Smooth muscle cell (in vitro differentiated cells): Measurements from ENCODE around the gene PASK. TPM values are rescaled to one million over a fixed set of nuclear protein-coding genes. Genes with fewer than 3 reads are reported as not detected.

Experiments used
- DNase-seq: peaks from one replicate; lab custom pipeline; 2025; ENCODE audit not compliant: unreplicated experiment; lab: John Stamatoyannopoulos, UW
- H2AFZ ChIP-seq: fragments of 200-600 bp; sonication (generic); 2 replicates; pipeline ENCODE4 v1.6.0; 2016; ENCODE audit warnings: antibody characterized with exemption, low read depth, mild to moderate bottlenecking
- H3F3A ChIP-seq: fragments of 200-600 bp; sonication (generic); 2 replicates; pipeline ENCODE4 v1.6.0; 2017; ENCODE audit warnings: antibody characterized with exemption, low read depth
- H3K27ac ChIP-seq: fragments of 200-600 bp; sonication (generic); 2 replicates; pipeline ENCODE4 v1.5.1; 2016; ENCODE audit warnings: low read depth, mild to moderate bottlenecking
- H3K27me3 ChIP-seq: fragments of 200-600 bp; sonication (generic); 2 replicates; pipeline ENCODE4 v1.6.1; 2016; ENCODE audit warnings: low read depth, mild to moderate bottlenecking
- H3K36me3 ChIP-seq: fragments of 200-600 bp; sonication (generic); 2 replicates; pipeline ENCODE4 v1.5.1; 2016; ENCODE audit warnings: low read depth
- H3K4me1 ChIP-seq: fragments of 200-600 bp; sonication (generic); 2 replicates; pipeline ENCODE4 v1.5.1; 2016; ENCODE audit warnings: low read depth
- H3K4me2 ChIP-seq: fragments of 200-600 bp; sonication (generic); 2 replicates; pipeline ENCODE4 v1.6.0; 2016; ENCODE audit warnings: mild to moderate bottlenecking
- H3K4me3 ChIP-seq: fragments of 200-600 bp; sonication (generic); 2 replicates; pipeline ENCODE4 v1.5.1; 2016; ENCODE audit warnings: mild to moderate bottlenecking
- H3K79me2 ChIP-seq: fragments of 200-600 bp; sonication (generic); 2 replicates; pipeline ENCODE4 v1.6.0; 2016; ENCODE audit warnings: low read depth, mild to moderate bottlenecking
- H3K9ac ChIP-seq: fragments of 200-600 bp; sonication (generic); 2 replicates; pipeline ENCODE4 v1.6.0; 2016; ENCODE audit warnings: low read depth
- H3K9me3 ChIP-seq: fragments of 200-600 bp; sonication (generic); replicated peaks from 2 replicates; pipeline ENCODE4 v1.5.1; 2016; ENCODE audit warnings: low read depth
- H4K20me1 ChIP-seq: fragments of 200-600 bp; sonication (generic); 2 replicates; pipeline ENCODE4 v1.6.0; 2016; ENCODE audit warnings: low read depth
- CTCF ChIP-seq: fragments of 200-600 bp; sonication (generic); IDR thresholded peaks from 2 replicates; pipeline ENCODE4 v1.5.1; 2017; ENCODE audit warnings: borderline replicate concordance, mild to moderate bottlenecking, antibody characterized with exemption; ENCODE audit not compliant: insufficient read depth, poor library complexity, severe bottlenecking
- WGBS: methylation state at CpG from one replicate; pipeline ENCODE4 v1.1.7; 2016; ENCODE audit warnings: low lambda C conversion rate; 5-methylcytosine and 5-hydroxymethylcytosine counted together
- polyA plus RNA-seq: library from polyadenylated mRNA; unstranded; fragments of >200 nt; fragmentation: Nextera tagmentation; extraction: Ambion mirVana; gene quantifications from 2 replicates; pipeline ENCODE4 v1.2.1, GENCODE V29; 2016
- total RNA-seq: library from RNA; depleted of rRNA; stranded (reverse); fragments of >200 nt; gene quantifications from 2 replicates; pipeline ENCODE4 v1.2.3, GENCODE V29; 2014

Gene PASK
- total and polyA plus RNA-seq, 2 experiments from 2014 or later: 2.6 TPM

GRCh38 chr2:241150660-241151530 is 1.6 kb upstream of the PASK start:
- Histone ChIP-seq H2AFZ (peak overlapping the region; percentile 81), H3K79me2 (peaks cover 13% of the 10 kb centered on the region), H3K4me3 (peak overlapping the region; percentile 89), H3F3A (no peaks in the 10 kb centered on the region), H4K20me1 (peaks cover 11% of the 10 kb centered on the region), H3K9ac (peak overlapping the region; percentile 81), H3K27me3 (no peaks in the 10 kb centered on the region), H3K27ac (peak overlapping the region; percentile 17), H3K4me1 (peaks cover 6% of the 10 kb centered on the region), H3K36me3 (peaks cover 3% of the 10 kb centered on the region), H3K4me2 (peak overlapping the region; percentile 91), H3K9me3 (no peaks in the 10 kb centered on the region)
- TF ChIP-seq CTCF: no peak
- 16% methylated on average over 32 of the region's 37 CpGs for WGBS
- no peak for DNase-seq

DNA sequence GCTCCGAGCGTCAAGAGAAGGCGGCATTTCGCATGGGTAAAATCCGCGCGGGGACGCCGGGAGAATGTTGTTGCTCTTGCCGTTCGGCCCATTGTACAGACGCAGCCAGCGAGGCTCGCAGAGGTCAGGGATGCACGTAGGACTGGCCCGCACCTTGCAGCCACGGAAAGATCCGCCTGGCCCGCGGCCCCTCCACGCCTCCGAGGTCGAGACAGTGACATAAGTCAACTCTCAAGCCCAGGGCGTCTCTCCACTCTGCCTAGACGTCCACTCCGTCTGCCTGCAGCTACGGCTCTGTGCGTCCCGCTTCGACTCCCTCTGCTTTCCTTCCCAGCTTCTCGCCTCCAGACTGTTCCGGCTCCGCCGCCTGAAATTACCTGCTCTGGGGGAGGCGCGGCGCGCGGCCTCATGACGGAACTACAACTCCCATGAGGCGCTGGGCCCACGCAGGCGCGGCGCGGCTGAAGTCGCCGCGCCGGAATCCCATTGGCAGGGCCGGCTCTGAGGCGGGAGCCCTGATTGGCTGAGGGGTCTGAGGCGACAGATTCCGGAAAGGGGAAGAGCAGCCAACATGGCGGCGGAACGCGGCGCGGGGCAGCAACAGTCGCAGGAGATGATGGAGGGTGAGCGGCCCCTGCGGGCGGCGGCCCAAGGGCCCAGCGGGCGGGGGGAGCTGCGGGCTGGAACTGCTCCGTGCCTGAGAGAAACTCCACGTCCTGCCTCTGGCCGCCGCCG is 820 bp upstream of the PASK start, which contains the start of gene PPP1R7:
TSS of gene PPP1R7 (plus strand) at position 543 of the 735 bp plus-strand sequence. CDS start at position 572, 29 bp downstream.
- WGBS: 2% methylated on average over 69 of the region's 73 CpGs
- DNase-seq: peak; percentile 81

DNA sequence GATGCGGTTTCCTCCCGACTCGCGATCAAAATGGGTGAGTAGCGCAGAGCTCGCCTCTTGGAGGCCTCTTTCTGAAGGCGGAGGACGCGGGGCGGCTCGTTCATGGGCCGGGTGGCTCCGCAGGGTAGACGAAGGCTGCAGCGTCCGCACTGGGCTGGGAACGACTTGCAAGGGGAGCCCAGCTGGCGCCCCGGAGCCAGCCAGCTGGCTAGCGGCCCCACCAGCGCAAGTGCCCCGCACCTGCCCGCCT is 328 bp upstream of the PASK start:
- peak overlapping the region; percentile 89 for H3K4me3 ChIP-seq
- H3K9ac ChIP-seq: peak overlapping the region; percentile 77
- H3K9me3 ChIP-seq: no peaks in the 10 kb centered on the region
- no peaks in the 10 kb centered on the region for H3F3A ChIP-seq
- H3K79me2 ChIP-seq: peaks cover 13% of the 10 kb centered on the region
- 0% methylated on average over 18 of the region's 23 CpGs for whole genome bisulfite sequencing
- H4K20me1 ChIP-seq: peaks cover 11% of the 10 kb centered on the region
- DNase-seq: no peak
- H3K4me1 ChIP-seq: peaks cover 6% of the 10 kb centered on the region
- H3K4me2 ChIP-seq: peak overlapping the region; percentile 89
- H3K36me3 ChIP-seq: peaks cover 1% of the 10 kb centered on the region
- H3K27ac ChIP-seq: peak overlapping the region; percentile 12
- no peak for TF ChIP-seq CTCF
- H3K27me3 ChIP-seq: no peaks in the 10 kb centered on the region
- H2AFZ ChIP-seq: peak overlapping the region; percentile 81

More for the DNA sequence above, 820 bp upstream of the PASK start, which contains the start of gene PPP1R7:
- Histone ChIP-seq H4K20me1 (peaks cover 11% of the 10 kb centered on the region), H3K36me3 (peaks cover 3% of the 10 kb centered on the region), H3K9me3 (no peaks in the 10 kb centered on the region), H3K9ac (peak within 1 kb of the TSS; percentile 81), H3K27me3 (no peaks in the 10 kb centered on the region), H3K4me2 (peak within 1 kb of the TSS; percentile 91), H3K4me1 (peaks cover 6% of the 10 kb centered on the region), H2AFZ (peak within 1 kb of the TSS; percentile 81), H3F3A (no peaks in the 10 kb centered on the region), H3K79me2 (peaks cover 13% of the 10 kb centered on the region), H3K4me3 (peak within 1 kb of the TSS; percentile 89), H3K27ac (peak within 1 kb of the TSS; percentile 17)
- TF ChIP-seq CTCF: peak; percentile 10
